ENCODE results near the gene F7. TPM values are rescaled to one million over a fixed set of nuclear protein-coding genes. Genes with fewer than 3 reads are reported as not detected.

Gene F7
- total RNA-seq, 3 donors from 2014 or later (not counting 1 experiment from before 2014, with no cell fraction given) = 0.25 to 0.91 TPM; not detected in 1

- no peak for TF ChIP-seq CTCF (IDR thresholded peaks at IDR 0.05)
- WGBS (ENCODE audit: insufficient coverage) = 94% methylated on average over 1 of the region's 2 CpGs
- Histone ChIP-seq H3K27ac (ENCODE audit: low read length) (no peak overlapping the region), H3K36me3 (ENCODE audit: control insufficient read depth, insufficient read depth, low read length) (no peaks in the 10 kb centered on the region), H3K4me3 (ENCODE audit: low read length) (no peak overlapping the region), H3K9me3 (ENCODE audit: control insufficient read depth, insufficient read depth, low read length) (no peaks in the 10 kb centered on the region), H3K27me3 (ENCODE audit: control insufficient read depth, insufficient read depth, low read length) (peaks cover 4% of the 10 kb centered on the region), H3K4me1 (ENCODE audit: control insufficient read depth, insufficient read depth, low read length) (no peaks in the 10 kb centered on the region)
- H3K36me3 Mint-ChIP-seq = no peaks in the 10 kb centered on the region
- no peak overlapping the region for H3K4me3 Mint-ChIP-seq
- no peaks in the 10 kb centered on the region for H3K4me1 Mint-ChIP-seq
- DNase-seq = no peak
- no peak for ATAC-seq
- intact Hi-C loops (cut with micrococcal nuclease) = no loop called here
- no peaks in the 10 kb centered on the region for H3K9me3 Mint-ChIP-seq
- H3K27me3 Mint-ChIP-seq (ENCODE audit: low read depth in 2 of 2) = peaks cover 11 to 18% of the 10 kb centered on the region in 2 donors
- no peak overlapping the region for H3K27ac Mint-ChIP-seq
Measured at GRCh38 chr13:113135281-113135760, 29.7 kb downstream of the F7 start.

GRCh38 chr13:113137691-113138298, 32.2 kb downstream of the F7 start:
- no peak overlapping the region for H3K4me3 Mint-ChIP-seq
- H3K4me1 Mint-ChIP-seq = no peaks in the 10 kb centered on the region
- ATAC-seq = no peak
- H3K36me3 ChIP-seq (ENCODE audit: control insufficient read depth, insufficient read depth, low read length) = no peaks in the 10 kb centered on the region
- H3K4me3 ChIP-seq (ENCODE audit: low read length) = no peak overlapping the region
- DNase-seq = no peak
- H3K36me3 Mint-ChIP-seq = no peaks in the 10 kb centered on the region
- H3K27ac ChIP-seq (ENCODE audit: low read length) = no peak overlapping the region
- H3K4me1 ChIP-seq (ENCODE audit: control insufficient read depth, insufficient read depth, low read length) = no peaks in the 10 kb centered on the region
- WGBS (ENCODE audit: insufficient coverage) = 92% methylated on average over 11 of the region's 11 CpGs
- H3K27me3 Mint-ChIP-seq (ENCODE audit: low read depth in 2 of 2) = peaks cover 5 to 12% of the 10 kb centered on the region in 2 donors
- H3K9me3 ChIP-seq (ENCODE audit: control insufficient read depth, insufficient read depth, low read length) = no peaks in the 10 kb centered on the region
- no peak for TF ChIP-seq CTCF (IDR thresholded peaks at IDR 0.05)
- H3K27ac Mint-ChIP-seq = no peak overlapping the region
- intact Hi-C loops (cut with micrococcal nuclease) = no loop called here
- no peaks in the 10 kb centered on the region for H3K9me3 Mint-ChIP-seq
- H3K27me3 ChIP-seq (ENCODE audit: control insufficient read depth, insufficient read depth, low read length) = no peaks in the 10 kb centered on the region

- Mint-ChIP-seq H3K4me1 (no peaks in the 10 kb centered on the region), H3K27me3 (ENCODE audit: low read depth in 2 of 2) (peaks cover under 1 to 3% of the 10 kb centered on the region in 2 donors), H3K27ac (no peak overlapping the region), H3K9me3 (no peaks in the 10 kb centered on the region), H3K4me3 (no peak overlapping the region), H3K36me3 (no peaks in the 10 kb centered on the region)
- Histone ChIP-seq H3K27ac (ENCODE audit: low read length) (no peak overlapping the region), H3K9me3 (ENCODE audit: control insufficient read depth, insufficient read depth, low read length) (no peaks in the 10 kb centered on the region), H3K36me3 (ENCODE audit: control insufficient read depth, insufficient read depth, low read length) (no peaks in the 10 kb centered on the region), H3K4me1 (ENCODE audit: control insufficient read depth, insufficient read depth, low read length) (no peaks in the 10 kb centered on the region), H3K4me3 (ENCODE audit: low read length) (no peak overlapping the region), H3K27me3 (ENCODE audit: control insufficient read depth, insufficient read depth, low read length) (no peaks in the 10 kb centered on the region)
- TF ChIP-seq CTCF (IDR thresholded peaks at IDR 0.05) = no peak
- intact Hi-C loops (cut with micrococcal nuclease) = no loop called here
- ATAC-seq = no peak
- DNase-seq = no peak
- 89% methylated on average over 16 of the region's 16 CpGs for WGBS (ENCODE audit: insufficient coverage)
Measured at GRCh38 chr13:113138792-113139551, 33.4 kb downstream of the F7 start.
